Measurements from ENCODE around the gene ZSCAN30. TPM values are rescaled to one million over a fixed set of nuclear protein-coding genes. Genes with fewer than 3 reads are reported as not detected.

The ZSCAN30 gene
- total RNA-seq: 13.3 TPM
- long read RNA-seq, full-length matches to known transcripts: 7 of 18 reads
- long read RNA-seq, partial matches to known transcripts: 3 of 18 reads
- long read RNA-seq, other reads (novel, unspliced or antisense): 8 of 18 reads

DNA sequence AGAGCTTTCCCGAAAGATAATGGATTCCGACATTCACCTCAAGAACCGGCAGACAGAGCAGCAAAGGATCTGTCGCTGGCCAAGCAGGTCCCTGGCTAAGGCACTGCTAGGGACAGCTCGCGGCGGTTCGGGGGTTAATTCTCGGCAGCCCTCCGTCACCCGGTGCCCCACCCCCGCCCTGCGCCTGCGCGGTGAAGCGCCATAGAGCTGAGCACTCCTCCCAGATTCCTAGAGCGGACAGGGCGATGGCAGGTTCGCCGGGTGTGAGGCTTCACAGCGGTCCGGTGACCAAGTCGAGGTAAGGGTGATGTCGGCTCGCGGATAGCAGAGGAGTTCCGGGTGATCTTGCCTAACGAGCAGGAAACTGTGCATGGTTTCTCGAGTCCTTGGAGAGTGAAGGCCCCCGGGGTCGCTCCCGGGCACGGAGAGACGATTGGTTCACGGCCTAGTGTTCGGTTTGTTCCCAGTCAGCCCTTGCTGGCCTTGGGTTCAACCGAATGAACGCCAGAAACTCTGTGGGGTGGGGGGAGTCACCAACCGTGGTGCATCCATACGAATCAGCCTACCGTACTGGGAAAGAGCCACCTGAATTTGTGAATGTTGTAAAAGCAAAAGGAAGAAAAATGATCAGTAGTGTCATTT lies at the start of gene ZSCAN30:
ZSCAN30 (minus strand) TSS at position 136 of the 642 bp plus-strand sequence. CDS start 25,877 bp downstream, outside the sequence.
- no peaks in the 10 kb centered on the region for H3K27me3 ChIP-seq (ENCODE audit: low read depth)
- H3K9me3 ChIP-seq (replicated peaks): peaks cover 7% of the 10 kb centered on the region
- peak within 1 kb of the TSS; percentile 87 for H3K27ac ChIP-seq (replicated peaks)
- peaks cover 54% of the 10 kb centered on the region for H3K4me1 ChIP-seq
- intact Hi-C loops (cut with micrococcal nuclease): no loop called here
- H3K36me3 ChIP-seq: peaks cover 18% of the 10 kb centered on the region
- peak within 1 kb of the TSS; percentile 84 for H3K4me3 ChIP-seq
- DNase-seq: peak; percentile 96
- TF ChIP-seq, protein P1, sequence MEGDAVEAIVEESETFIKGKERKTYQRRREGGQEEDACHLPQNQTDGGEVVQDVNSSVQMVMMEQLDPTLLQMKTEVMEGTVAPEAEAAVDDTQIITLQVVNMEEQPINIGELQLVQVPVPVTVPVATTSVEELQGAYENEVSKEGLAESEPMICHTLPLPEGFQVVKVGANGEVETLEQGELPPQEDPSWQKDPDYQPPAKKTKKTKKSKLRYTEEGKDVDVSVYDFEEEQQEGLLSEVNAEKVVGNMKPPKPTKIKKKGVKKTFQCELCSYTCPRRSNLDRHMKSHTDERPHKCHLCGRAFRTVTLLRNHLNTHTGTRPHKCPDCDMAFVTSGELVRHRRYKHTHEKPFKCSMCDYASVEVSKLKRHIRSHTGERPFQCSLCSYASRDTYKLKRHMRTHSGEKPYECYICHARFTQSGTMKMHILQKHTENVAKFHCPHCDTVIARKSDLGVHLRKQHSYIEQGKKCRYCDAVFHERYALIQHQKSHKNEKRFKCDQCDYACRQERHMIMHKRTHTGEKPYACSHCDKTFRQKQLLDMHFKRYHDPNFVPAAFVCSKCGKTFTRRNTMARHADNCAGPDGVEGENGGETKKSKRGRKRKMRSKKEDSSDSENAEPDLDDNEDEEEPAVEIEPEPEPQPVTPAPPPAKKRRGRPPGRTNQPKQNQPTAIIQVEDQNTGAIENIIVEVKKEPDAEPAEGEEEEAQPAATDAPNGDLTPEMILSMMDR (IDR thresholded peaks at IDR 0.05; ENCODE audit: borderline replicate concordance): no peak

DNA sequence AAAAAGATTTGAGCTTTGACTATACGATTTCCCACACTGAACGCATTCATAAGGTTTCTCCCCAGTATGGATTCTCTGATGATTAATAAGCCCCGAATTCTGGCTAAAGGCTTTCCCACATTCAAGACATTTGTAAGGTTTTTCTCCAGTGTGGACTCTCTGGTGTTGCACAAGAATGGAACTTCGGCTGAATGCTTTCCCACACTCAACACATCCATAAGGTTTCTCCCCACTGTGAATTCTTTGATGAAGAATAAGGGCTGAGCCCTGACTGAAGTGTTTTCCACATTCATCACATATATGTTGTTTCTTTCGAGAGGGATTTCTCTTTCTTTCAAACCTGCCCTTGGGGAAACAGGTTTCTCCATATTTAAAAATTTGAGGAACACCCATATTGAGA lies 47.3 kb upstream of the ZSCAN30 start:
- TF ChIP-seq, protein P1 (IDR thresholded peaks at IDR 0.05; ENCODE audit: borderline replicate concordance): no peak
- H3K27ac ChIP-seq (replicated peaks): no peak overlapping the region
- H3K4me3 ChIP-seq: no peak overlapping the region
- peaks cover 82% of the 10 kb centered on the region for H3K36me3 ChIP-seq
- no peak for DNase-seq
- intact Hi-C loops (cut with micrococcal nuclease): no loop called here
- peaks cover 69% of the 10 kb centered on the region for H3K4me1 ChIP-seq
- no peaks in the 10 kb centered on the region for H3K27me3 ChIP-seq (ENCODE audit: low read depth)
- H3K9me3 ChIP-seq (replicated peaks): no peaks in the 10 kb centered on the region

DNA sequence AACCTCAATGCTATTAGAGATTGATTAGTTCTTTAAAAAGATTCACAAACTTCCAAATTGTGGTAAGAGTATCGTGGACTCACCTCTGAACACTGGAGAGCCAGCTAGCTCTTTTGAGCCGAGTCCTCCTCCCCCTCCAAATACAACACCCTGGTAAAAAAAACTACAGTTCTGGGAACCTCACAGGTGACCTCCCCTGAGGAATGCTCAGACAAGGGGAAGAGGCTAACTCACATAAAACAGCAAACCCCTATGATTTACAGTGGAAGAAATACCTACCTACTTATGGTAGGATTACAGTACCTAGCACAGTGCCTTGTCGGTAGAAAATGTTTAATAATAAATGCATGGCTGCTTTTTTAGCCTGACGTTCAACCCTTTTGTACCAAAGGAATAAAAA lies 45.8 kb upstream of the ZSCAN30 start:
- Histone ChIP-seq H3K36me3 (peaks cover 89% of the 10 kb centered on the region), H3K27ac (replicated peaks) (no peak overlapping the region), H3K9me3 (replicated peaks) (no peaks in the 10 kb centered on the region), H3K4me3 (no peak overlapping the region), H3K27me3 (ENCODE audit: low read depth) (no peaks in the 10 kb centered on the region), H3K4me1 (peaks cover 60% of the 10 kb centered on the region)
- no peak for DNase-seq
- TF ChIP-seq, protein P1 (IDR thresholded peaks at IDR 0.05; ENCODE audit: borderline replicate concordance): no peak
- intact Hi-C loops (cut with micrococcal nuclease): no loop called here

DNA sequence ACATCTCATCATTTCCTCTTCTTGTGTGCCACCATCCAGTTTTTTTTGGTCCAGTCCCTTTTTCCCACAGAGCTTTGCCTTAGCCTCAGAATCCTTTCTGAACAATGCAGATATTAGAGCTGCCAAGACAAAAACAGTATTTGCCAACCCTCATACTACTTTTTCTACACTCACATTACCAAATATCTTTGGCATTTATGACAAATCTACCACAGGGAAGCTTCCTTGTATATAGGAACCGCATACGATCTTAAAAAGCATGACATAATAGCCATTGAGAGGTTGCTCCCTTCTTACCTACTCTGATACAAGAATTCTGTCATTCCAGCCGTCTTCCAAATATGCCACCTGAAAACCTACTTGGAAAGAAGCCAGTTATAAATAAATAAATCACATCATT lies 44.8 kb upstream of the ZSCAN30 start:
- Histone ChIP-seq H3K27ac (replicated peaks) (no peak overlapping the region), H3K4me1 (peaks cover 52% of the 10 kb centered on the region), H3K27me3 (ENCODE audit: low read depth) (no peaks in the 10 kb centered on the region), H3K4me3 (no peak overlapping the region), H3K9me3 (replicated peaks) (no peaks in the 10 kb centered on the region), H3K36me3 (peaks cover 81% of the 10 kb centered on the region)
- intact Hi-C loops (cut with micrococcal nuclease): no loop called here
- TF ChIP-seq, protein P1 (IDR thresholded peaks at IDR 0.05; ENCODE audit: borderline replicate concordance): no peak
- no peak for DNase-seq

DNA sequence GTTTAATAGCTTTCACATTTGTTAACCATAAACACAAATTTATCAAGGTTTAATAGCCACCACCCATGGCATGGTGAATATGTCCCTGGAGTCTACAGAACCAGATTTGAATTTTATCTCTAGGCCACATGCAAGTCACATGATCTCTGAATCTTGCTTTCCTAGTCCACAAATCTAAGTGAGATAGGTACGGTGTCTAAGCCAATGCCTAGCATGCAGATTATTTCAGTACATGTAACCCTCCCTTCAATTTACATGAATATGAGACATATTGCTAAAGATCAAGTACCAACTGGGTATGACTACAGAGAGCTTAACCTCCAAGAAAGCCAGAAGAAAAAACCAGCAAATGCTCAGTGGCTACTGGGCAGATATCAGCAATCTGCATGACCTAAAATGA lies 44.2 kb upstream of the ZSCAN30 start:
- intact Hi-C loops (cut with micrococcal nuclease): no loop called here
- Histone ChIP-seq H3K9me3 (replicated peaks) (no peaks in the 10 kb centered on the region), H3K36me3 (peaks cover 75% of the 10 kb centered on the region), H3K27me3 (ENCODE audit: low read depth) (no peaks in the 10 kb centered on the region), H3K27ac (replicated peaks) (no peak overlapping the region), H3K4me1 (peaks cover 46% of the 10 kb centered on the region), H3K4me3 (no peak overlapping the region)
- no peak for DNase-seq
- TF ChIP-seq, protein P1 (IDR thresholded peaks at IDR 0.05; ENCODE audit: borderline replicate concordance): no peak
